KOPT-K1 (cell line): ENCODE measurements around the gene NAA38.
"Not testable (repeated sequence)": the region's sequence is repeated elsewhere in the genome, so short reads cannot be mapped to it uniquely, and the experiment has no call there.

Experiments
- H3K27ac ChIP-seq: fragments of 200-600 bp; sonication (generic); 2 replicates; pipeline ENCODE4 v1.5.1; 2016; ENCODE audit warnings: antibody characterized with exemption, mild to moderate bottlenecking, low read depth, low read length; ENCODE audit not compliant: poor library complexity, severe bottlenecking
- H3K36me3 ChIP-seq: fragments of 200-600 bp; sonication (generic); 2 replicates; pipeline ENCODE4 v1.5.1; 2017; ENCODE audit warnings: antibody characterized with exemption, mild to moderate bottlenecking, low read length, moderate library complexity; ENCODE audit not compliant: insufficient read depth
- H3K9me3 ChIP-seq: fragments of 200-600 bp; sonication (generic); 2 replicates; pipeline ENCODE4 v1.5.1; 2017; ENCODE audit warnings: antibody characterized with exemption, low read length, mild to moderate bottlenecking; ENCODE audit not compliant: insufficient read depth, poor library complexity, severe bottlenecking

The NAA38 gene

DNA sequence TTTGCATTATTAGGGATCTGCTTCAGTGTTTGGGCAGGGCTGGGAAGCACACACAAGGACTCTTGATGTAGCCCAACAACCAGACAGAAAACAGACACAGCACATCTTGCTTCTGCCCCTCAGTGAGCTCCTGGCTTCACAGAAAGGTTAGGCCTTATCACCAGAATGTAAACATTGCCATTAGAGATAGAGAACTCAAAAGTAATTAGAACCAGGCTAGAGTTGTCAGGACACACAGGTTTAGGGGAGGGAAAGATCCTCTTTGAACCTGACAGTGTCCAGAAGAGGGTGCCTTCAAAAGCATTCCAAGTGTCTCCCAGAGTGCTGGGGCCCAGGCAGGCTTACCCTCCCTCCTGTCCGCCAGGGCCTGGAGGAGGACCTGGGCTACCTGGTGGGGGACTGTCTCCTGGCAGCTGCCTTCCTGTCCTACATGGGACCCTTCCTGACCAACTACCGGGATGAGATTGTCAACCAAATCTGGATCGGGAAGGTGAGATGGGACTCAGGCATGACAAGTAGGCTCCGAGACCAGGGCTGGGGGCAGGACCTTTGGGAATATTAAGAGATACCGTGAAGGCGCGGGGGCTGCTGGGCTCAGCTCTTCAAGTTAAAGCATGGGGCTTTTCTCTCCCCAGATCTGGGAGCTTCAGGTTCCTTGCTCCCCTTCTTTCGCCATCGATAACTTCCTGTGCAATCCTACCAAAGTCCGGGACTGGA is 40.3 kb downstream of the NAA38 start:
- H3K9me3 ChIP-seq, result no peaks in the 10 kb centered on the region
- H3K27ac ChIP-seq, result no peak overlapping the region
- no peaks in the 10 kb centered on the region for H3K36me3 ChIP-seq

DNA sequence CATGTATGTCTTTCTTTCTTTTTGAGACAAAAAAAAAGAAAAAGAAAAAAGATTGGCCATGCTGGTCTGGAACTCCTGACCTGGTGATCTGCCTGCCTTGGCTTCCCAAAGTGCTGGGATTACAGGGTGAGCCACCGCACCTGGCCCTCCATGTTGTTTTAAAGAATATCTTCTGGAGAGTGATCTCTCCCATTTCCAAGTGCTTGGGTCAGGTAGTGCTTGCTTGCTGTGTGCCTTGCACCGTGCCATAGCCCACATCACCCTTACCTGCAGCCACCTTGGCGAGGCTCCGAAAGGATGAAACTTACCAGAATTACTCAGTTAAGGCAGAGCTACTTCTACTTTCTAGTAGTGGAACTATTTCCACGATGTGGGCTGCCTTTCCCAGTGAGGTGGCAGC is 42.4 kb downstream of the NAA38 start:
- no peaks in the 10 kb centered on the region for H3K36me3 ChIP-seq
- H3K27ac ChIP-seq, result no peak overlapping the region
- H3K9me3 ChIP-seq, result no peaks in the 10 kb centered on the region

DNA sequence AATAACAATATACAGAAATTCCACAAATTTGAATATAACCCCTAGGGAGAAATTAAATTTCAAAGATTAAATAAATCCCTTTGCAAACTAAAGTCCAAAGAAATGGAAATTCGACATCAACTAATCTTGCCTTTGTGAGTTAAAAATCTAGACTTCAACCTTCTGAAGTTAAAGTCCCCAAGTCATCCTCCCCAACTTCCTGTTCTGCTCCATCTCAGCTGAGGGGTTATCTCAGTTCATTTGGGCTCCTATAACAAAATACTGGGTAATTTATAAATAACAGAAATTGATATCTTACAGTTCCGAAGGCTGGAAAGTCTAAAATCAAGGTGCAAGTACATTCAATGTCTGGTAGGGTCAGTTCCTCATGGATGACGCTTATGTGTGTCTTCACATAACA is 46.1 kb downstream of the NAA38 start:
- H3K27ac ChIP-seq, result no peak overlapping the region
- H3K9me3 ChIP-seq, result no peaks in the 10 kb centered on the region
- H3K36me3 ChIP-seq, result no peaks in the 10 kb centered on the region

DNA sequence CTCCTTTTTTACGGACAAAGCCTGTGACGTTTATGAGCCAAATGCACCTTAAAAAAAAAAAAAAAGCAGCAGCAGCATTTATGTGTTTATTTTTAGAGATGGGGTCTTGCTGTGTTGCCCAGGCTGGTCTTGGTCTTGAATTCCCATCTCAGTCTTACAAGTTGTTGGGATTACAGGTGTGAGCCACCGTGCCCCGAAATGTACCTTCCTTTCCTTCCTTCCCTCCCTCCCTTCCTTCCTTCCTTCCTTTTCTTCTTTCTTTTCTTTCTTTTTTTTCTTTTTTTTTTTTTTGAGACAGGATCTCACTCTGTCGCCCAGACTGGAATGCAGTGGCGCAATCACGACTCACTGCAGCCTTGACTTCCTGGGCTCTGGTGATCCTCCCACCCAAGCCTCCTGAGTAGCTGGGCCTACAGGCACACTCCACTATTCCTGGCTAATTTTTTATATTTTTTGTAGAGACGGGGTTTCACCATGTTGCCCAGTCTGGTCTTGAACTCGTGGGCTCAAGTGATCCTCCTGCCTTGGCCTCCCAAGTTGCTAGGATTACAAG is 47.5 kb downstream of the NAA38 start:
- not testable (repeated sequence) for H3K9me3 ChIP-seq, H3K36me3 ChIP-seq, H3K27ac ChIP-seq

DNA sequence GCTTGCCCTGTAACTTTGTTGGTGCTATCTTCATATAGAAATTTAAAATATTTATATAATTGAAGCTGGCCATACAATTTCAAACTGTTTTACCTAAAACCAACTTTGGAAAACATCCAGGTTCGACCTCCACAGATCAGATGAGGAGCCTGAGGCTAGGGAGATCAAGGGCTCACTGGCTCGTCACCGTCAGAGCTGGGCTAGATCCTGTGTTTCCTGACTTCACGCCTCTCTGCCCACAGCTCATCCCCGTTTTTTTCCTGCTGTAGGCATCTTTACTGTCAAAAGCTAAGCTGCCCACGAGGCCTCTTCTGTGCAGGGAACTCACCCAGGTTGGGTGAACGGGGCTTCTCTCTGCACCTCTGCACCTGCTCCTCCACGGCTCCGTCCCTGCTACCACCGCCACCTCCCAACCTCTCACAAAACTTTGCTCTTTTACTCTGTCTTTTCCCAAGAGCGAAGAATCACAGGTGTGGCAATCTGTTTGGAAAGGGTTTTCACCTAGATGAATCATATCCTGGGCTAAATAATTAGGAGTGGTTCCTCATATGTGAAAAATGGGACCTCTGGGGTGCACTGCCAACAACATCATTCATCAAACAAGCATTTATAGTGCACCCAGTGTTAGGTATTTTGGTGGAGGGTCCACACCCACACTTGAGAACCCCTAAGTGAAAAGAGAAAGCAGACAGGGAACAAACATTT is 48.1 kb downstream of the NAA38 start:
- Histone ChIP-seq H3K27ac (no peak overlapping the region), H3K36me3 (no peaks in the 10 kb centered on the region), H3K9me3 (no peaks in the 10 kb centered on the region)

DNA sequence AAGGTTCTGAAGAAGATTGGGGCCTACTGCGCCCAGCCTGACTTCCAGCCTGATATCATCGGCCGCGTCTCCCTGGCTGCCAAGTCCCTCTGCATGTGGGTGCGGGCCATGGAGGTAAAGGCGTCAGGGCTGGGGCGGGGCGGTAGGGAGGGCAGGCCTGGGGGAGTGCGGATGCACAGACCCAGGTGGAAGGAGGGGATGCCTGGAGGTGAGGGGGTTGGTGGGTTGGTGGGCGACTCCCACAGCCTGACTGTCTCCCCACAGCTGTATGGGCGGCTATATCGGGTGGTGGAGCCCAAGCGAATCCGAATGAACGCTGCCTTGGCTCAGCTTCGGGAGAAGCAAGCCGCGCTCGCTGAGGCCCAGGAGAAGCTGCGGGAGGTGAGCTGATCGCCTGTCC is 50.2 kb downstream of the NAA38 start:
- Histone ChIP-seq H3K27ac (no peak overlapping the region), H3K9me3 (no peaks in the 10 kb centered on the region), H3K36me3 (no peaks in the 10 kb centered on the region)
